22Rv1 (cell line): ENCODE measurements around the gene OTUB1.

Experiments used
- H3K27ac ChIP-seq: fragments of 450-650 bp; 2 replicates; pipeline ENCODE4 v1.5.1; 2017
- CTCF ChIP-seq: fragments of 450-650 bp; IDR thresholded peaks from 2 replicates; pipeline ENCODE4 v1.5.1; 2017; ENCODE audit warnings: mild to moderate bottlenecking
- ZFX ChIP-seq: fragments of 450-650 bp; IDR thresholded peaks from 2 replicates; pipeline ENCODE4 v1.6.1; 2017; ENCODE audit warnings: antibody characterized with exemption, borderline replicate concordance

OTUB1 gene

GRCh38 chr11:64013141-64013896 lies 27.1 kb downstream of the OTUB1 start:
- peak overlapping the region; percentile 34; the same call in 1 of the 2 replicates for H3K27ac ChIP-seq

GRCh38 chr11:64014356-64014755 lies 28.1 kb downstream of the OTUB1 start:
- no peak overlapping the region for H3K27ac ChIP-seq
- TF ChIP-seq ZFX (no peak), CTCF (no peak)

More at GRCh38 chr11:64013141-64013896, 27.1 kb downstream of the OTUB1 start:
- TF ChIP-seq CTCF (no peak), ZFX (no peak)

GRCh38 chr11:64015510-64015909 lies 29.3 kb downstream of the OTUB1 start:
- no peak for TF ChIP-seq CTCF
- TF ChIP-seq ZFX = no peak
- H3K27ac ChIP-seq = no peak overlapping the region

- H3K27ac ChIP-seq = no peak overlapping the region
- TF ChIP-seq CTCF = no peak
- no peak for TF ChIP-seq ZFX
Measured at GRCh38 chr11:64015935-64016845, 30.0 kb downstream of the OTUB1 start.

GRCh38 chr11:64017945-64018224 lies 31.6 kb downstream of the OTUB1 start:
- no peak overlapping the region for H3K27ac ChIP-seq
- no peak for TF ChIP-seq CTCF
- TF ChIP-seq ZFX = no peak

GRCh38 chr11:64018310-64018709 lies 32.1 kb downstream of the OTUB1 start:
- no peak for TF ChIP-seq ZFX
- TF ChIP-seq CTCF = no peak
- no peak overlapping the region for H3K27ac ChIP-seq
